Memory B cell (primary cell): Measurements from ENCODE around the gene IL1RAPL1.

Experiments used
- ATAC-seq: fragments of 150-1000 bp; cut with Tn5 transposase; 2 replicates; pipeline ENCODE4 v1.10.0; 2021; ENCODE audit warnings: low read depth, mild to moderate bottlenecking, moderate library complexity
- DNase-seq, 2 donors: peaks; one replicate each; pipeline ENCODE4 v3.0.0; 2022; ENCODE audit warnings: low spot score in 2 of 2
- H3K27ac Mint-ChIP-seq: one replicate; pipeline ENCODE4 v1.8.0; 2022; ENCODE audit warnings: mild to moderate bottlenecking, moderate library complexity, mixed read lengths
- H3K27me3 Mint-ChIP-seq: one replicate; pipeline ENCODE4 v1.8.0; 2022; ENCODE audit warnings: mixed read lengths
- H3K36me3 Mint-ChIP-seq: one replicate; pipeline ENCODE4 v1.8.0; 2022; ENCODE audit warnings: mild to moderate bottlenecking, mixed read lengths
- H3K4me1 Mint-ChIP-seq: one replicate; pipeline ENCODE4 v1.8.0; 2022; ENCODE audit warnings: mixed read lengths
- H3K4me3 Mint-ChIP-seq: one replicate; pipeline ENCODE4 v1.8.0; 2022; ENCODE audit warnings: mild to moderate bottlenecking, moderate library complexity, mixed read lengths
- H3K9me3 Mint-ChIP-seq: one replicate; pipeline ENCODE4 v1.8.0; 2022; ENCODE audit warnings: mixed read lengths

Gene IL1RAPL1

DNA sequence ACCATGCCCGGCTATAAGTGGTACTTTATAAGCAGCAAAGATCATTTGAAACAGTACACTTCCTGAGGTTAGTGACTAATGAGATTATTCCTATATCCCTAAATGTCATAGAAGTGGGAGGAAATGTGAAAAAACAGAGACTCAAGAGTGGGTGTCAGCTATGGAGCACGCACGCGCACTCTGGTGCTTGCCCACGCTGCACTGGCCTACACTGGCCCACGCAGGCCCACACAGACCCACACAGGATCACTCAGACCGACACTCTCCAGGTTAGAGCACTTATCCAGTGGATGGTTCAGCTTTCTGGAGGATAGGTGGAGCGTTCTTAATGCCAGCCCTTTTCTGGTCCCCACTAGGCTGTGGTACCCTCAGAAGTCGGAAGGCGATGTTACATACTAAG is 78.5 kb downstream of the IL1RAPL1 start:
- H3K9me3 Mint-ChIP-seq, result peaks cover 1% of the 10 kb centered on the region
- ATAC-seq, result no peak
- no peaks in the 10 kb centered on the region for H3K36me3 Mint-ChIP-seq
- DNase-seq, result no peak
- no peak overlapping the region for H3K27ac Mint-ChIP-seq
- no peaks in the 10 kb centered on the region for H3K27me3 Mint-ChIP-seq
- no peaks in the 10 kb centered on the region for H3K4me1 Mint-ChIP-seq
- no peak overlapping the region for H3K4me3 Mint-ChIP-seq

DNA sequence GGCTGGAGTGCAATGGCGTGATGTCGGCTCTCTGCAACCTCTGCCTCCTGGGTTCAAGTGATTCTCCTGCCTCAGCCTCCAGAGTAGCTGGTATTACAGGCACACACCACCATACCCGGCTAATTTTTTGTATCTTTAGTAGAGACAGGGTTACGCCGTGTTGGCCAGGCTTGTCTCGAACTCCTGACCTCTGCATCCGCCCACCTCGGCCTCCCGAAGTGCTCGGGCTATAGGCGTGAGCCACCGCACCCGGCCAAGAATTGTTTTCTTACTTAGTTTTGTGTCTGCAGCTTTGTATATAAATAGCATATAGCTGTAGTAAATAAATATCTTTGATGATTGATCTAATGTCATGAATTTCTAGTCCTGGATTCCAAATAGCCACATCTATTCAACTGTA is 81.1 kb downstream of the IL1RAPL1 start:
- no peak for DNase-seq
- ATAC-seq, result no peak
- no peaks in the 10 kb centered on the region for H3K4me1 Mint-ChIP-seq
- H3K36me3 Mint-ChIP-seq, result no peaks in the 10 kb centered on the region
- no peak overlapping the region for H3K27ac Mint-ChIP-seq
- no peak overlapping the region for H3K4me3 Mint-ChIP-seq
- H3K27me3 Mint-ChIP-seq, result no peaks in the 10 kb centered on the region
- peaks cover 1% of the 10 kb centered on the region for H3K9me3 Mint-ChIP-seq

DNA sequence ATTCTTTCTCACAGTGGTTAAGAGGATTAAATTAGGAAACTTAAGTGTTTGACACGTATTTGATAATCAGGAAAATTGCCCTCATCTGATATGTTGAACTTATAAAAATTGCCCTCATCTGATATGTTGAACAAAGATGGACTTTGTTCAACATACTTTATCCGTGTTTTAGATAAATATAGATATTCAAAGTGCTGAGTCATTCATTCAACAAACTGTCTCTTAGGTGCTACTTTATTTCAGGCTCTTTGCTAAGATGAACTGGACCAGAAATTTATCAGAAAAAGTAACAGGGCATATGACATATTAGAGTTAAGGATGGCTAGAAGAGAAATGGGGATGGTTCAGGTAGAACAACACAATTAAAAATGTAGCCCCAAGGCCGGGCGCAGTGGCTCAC is 81.7 kb downstream of the IL1RAPL1 start:
- no peaks in the 10 kb centered on the region for H3K4me1 Mint-ChIP-seq

DNA sequence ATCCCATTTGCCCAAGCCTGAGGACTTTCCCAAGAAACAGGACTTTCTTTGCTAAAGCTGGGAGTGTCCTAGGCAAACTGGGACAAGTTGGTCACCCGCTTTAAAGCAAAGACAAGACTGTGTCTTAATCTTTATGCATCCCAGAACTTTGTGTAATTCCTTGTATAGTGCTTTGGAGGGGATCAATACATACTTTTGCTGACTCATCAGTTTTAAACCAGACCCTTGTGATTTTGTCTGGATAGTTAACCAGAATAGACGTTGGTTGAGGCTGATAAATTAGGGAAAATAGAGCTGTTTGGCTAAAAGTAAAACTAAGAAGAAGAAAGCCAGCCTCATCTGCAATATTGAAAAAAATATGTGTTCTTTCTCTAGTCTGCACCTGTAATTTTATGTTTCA is 82.8 kb downstream of the IL1RAPL1 start:
- DNase-seq (no peak), ATAC-seq (no peak)
- Mint-ChIP-seq H3K27me3 (no peaks in the 10 kb centered on the region), H3K27ac (no peak overlapping the region), H3K4me3 (no peak overlapping the region), H3K9me3 (no peaks in the 10 kb centered on the region), H3K36me3 (no peaks in the 10 kb centered on the region), H3K4me1 (no peaks in the 10 kb centered on the region)

More for the DNA sequence above, 81.7 kb downstream of the IL1RAPL1 start:
- Mint-ChIP-seq H3K27ac (no peak overlapping the region), H3K36me3 (no peaks in the 10 kb centered on the region), H3K9me3 (peaks cover 1% of the 10 kb centered on the region), H3K27me3 (no peaks in the 10 kb centered on the region), H3K4me3 (no peak overlapping the region)
- no peak for ATAC-seq
- DNase-seq, result no peak

- ATAC-seq, result no peak
- H3K27ac Mint-ChIP-seq, result no peak overlapping the region
Measured at GRCh38 chrX:28675173-28675572, 87.9 kb downstream of the IL1RAPL1 start.

DNA sequence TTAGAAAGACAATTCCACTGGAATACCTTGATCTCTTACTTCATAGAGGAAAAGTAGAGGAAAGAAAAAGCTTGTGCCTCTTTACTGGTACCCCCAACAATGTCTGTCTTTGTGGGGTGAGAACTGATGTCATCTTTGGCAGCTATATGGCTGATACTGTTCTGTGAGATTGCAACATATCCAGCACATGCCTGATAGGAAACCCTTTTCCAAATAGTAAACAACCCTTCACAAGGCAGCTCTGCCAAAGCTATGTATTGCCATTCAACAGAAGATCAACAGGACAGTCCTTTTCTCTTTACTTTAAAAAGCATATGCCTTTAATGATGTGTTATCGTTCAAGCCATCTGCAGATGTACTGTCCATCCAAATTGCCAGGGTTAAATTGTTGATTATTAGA is 105.9 kb downstream of the IL1RAPL1 start:
- no peaks in the 10 kb centered on the region for H3K36me3 Mint-ChIP-seq
- no peak overlapping the region for H3K4me3 Mint-ChIP-seq
- no peaks in the 10 kb centered on the region for H3K4me1 Mint-ChIP-seq
- DNase-seq (no peak), ATAC-seq (no peak)
- no peak overlapping the region for H3K27ac Mint-ChIP-seq
- peaks cover 3% of the 10 kb centered on the region for H3K9me3 Mint-ChIP-seq
- H3K27me3 Mint-ChIP-seq, result no peaks in the 10 kb centered on the region

More at GRCh38 chrX:28675173-28675572, 87.9 kb downstream of the IL1RAPL1 start:
- Mint-ChIP-seq H3K4me1 (no peaks in the 10 kb centered on the region), H3K27me3 (no peaks in the 10 kb centered on the region), H3K36me3 (no peaks in the 10 kb centered on the region), H3K4me3 (no peak overlapping the region), H3K9me3 (peaks cover 2% of the 10 kb centered on the region)
- DNase-seq, result no peak

DNA sequence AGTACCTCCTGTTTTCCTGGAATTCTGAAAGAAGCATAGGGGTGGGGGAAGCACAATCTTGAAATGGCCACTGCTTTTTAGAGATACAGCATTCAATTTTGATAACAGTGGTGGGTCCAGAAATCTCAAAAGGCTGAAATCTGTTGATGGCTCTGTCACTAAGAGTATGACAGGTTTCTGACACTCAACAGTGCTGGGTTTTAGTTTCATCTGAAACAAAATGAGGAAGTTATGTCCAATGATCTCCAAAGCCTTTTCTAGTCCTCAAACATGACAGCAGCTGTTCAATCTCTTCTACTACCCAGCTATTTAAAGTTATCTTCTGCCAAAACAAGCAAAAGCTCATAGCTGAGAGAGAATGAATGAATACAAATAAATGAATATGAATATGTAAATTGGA is 110.5 kb downstream of the IL1RAPL1 start:
- Mint-ChIP-seq H3K27ac (no peak overlapping the region), H3K9me3 (no peaks in the 10 kb centered on the region), H3K27me3 (no peaks in the 10 kb centered on the region), H3K4me1 (no peaks in the 10 kb centered on the region), H3K36me3 (no peaks in the 10 kb centered on the region), H3K4me3 (no peak overlapping the region)
- ATAC-seq (no peak), DNase-seq (no peak)

- no peak for DNase-seq
- H3K9me3 Mint-ChIP-seq, result peaks cover 5% of the 10 kb centered on the region
- H3K27me3 Mint-ChIP-seq, result no peaks in the 10 kb centered on the region
- no peaks in the 10 kb centered on the region for H3K36me3 Mint-ChIP-seq
- H3K4me1 Mint-ChIP-seq, result no peaks in the 10 kb centered on the region
- no peak for ATAC-seq
- H3K4me3 Mint-ChIP-seq, result no peak overlapping the region
- H3K27ac Mint-ChIP-seq, result no peak overlapping the region
Measured at GRCh38 chrX:28701222-28701621, 114.0 kb downstream of the IL1RAPL1 start.

DNA sequence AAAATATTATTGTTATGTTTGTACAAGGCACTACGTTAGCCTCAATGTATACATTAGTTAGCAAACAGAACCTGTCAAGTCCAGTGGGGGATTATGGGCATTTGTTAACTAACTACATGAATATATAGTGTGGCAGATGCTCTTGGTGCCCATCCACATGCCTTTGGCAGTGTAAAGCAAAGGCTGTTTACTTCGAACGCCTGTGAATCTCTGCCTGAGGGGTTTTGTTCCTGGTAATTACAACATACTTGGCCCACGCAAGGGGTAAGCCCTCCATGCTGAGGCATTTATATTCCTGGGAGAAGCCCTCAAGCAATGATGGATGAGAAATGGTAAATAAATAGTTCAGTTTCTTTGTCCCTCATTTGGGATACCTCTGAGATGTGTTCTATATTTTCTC is 119.7 kb downstream of the IL1RAPL1 start:
- Mint-ChIP-seq H3K4me1 (no peaks in the 10 kb centered on the region), H3K27me3 (no peaks in the 10 kb centered on the region), H3K36me3 (no peaks in the 10 kb centered on the region), H3K4me3 (no peak overlapping the region), H3K9me3 (peaks cover 5% of the 10 kb centered on the region), H3K27ac (no peak overlapping the region)
- DNase-seq, result no peak
- no peak for ATAC-seq

- Mint-ChIP-seq H3K4me1 (no peaks in the 10 kb centered on the region), H3K27me3 (no peaks in the 10 kb centered on the region), H3K36me3 (no peaks in the 10 kb centered on the region), H3K27ac (no peak overlapping the region), H3K9me3 (peaks cover 1% of the 10 kb centered on the region), H3K4me3 (no peak overlapping the region)
- ATAC-seq (no peak), DNase-seq (no peak)
Measured at GRCh38 chrX:28709421-28709820, 122.2 kb downstream of the IL1RAPL1 start.

DNA sequence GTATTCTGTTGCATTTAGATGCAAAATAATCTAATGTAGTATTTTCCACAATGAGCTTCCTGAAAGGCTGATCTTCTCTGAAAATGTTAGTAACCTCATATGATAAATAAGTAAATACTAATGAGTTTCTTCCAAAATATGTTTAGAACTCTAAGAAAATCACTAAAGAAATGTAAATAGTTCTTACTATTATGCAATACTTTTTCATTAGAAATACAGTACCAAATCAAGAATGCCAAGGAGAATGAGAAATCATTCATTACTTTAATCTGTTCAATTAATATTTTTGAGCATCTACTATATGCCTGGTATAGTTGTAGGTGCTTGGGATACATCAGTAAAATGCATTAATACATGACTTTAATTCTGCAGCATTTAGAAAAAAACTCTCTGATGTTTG is 130.6 kb downstream of the IL1RAPL1 start:
- ATAC-seq, result no peak
- H3K9me3 Mint-ChIP-seq, result no peaks in the 10 kb centered on the region
- DNase-seq, result no peak
- H3K4me3 Mint-ChIP-seq, result no peak overlapping the region
- no peaks in the 10 kb centered on the region for H3K4me1 Mint-ChIP-seq
- H3K36me3 Mint-ChIP-seq, result no peaks in the 10 kb centered on the region
- H3K27me3 Mint-ChIP-seq, result no peaks in the 10 kb centered on the region
- H3K27ac Mint-ChIP-seq, result no peak overlapping the region

GRCh38 chrX:28718450-28718849 is 131.2 kb downstream of the IL1RAPL1 start:
- no peaks in the 10 kb centered on the region for H3K36me3 Mint-ChIP-seq
- no peaks in the 10 kb centered on the region for H3K4me1 Mint-ChIP-seq
- DNase-seq (no peak), ATAC-seq (no peak)
- H3K9me3 Mint-ChIP-seq, result no peaks in the 10 kb centered on the region
- no peaks in the 10 kb centered on the region for H3K27me3 Mint-ChIP-seq
- no peak overlapping the region for H3K4me3 Mint-ChIP-seq
- no peak overlapping the region for H3K27ac Mint-ChIP-seq

DNA sequence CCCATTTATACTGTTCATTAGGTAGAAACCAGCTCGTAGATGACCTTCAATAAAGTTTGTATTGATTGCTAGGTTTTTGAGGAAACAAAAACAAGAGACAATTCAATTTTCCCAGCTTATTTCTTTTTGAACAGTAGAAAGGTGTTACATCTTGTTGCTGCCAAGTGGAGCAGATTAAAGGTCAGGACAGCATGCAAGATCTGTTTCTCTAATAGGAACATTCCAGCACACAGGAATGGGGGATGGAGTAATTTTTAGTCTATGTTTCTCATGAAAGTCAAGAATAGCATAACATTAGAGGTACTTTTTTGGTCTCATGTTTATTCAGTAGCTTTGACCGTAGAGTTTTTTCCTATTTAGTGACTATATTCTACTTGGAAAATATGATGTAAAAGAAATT is 132.4 kb downstream of the IL1RAPL1 start:
- no peak overlapping the region for H3K4me3 Mint-ChIP-seq
- ATAC-seq, result no peak
- no peak for DNase-seq
- H3K27me3 Mint-ChIP-seq, result no peaks in the 10 kb centered on the region
- no peaks in the 10 kb centered on the region for H3K4me1 Mint-ChIP-seq
- no peaks in the 10 kb centered on the region for H3K9me3 Mint-ChIP-seq
- no peak overlapping the region for H3K27ac Mint-ChIP-seq
- H3K36me3 Mint-ChIP-seq, result no peaks in the 10 kb centered on the region

DNA sequence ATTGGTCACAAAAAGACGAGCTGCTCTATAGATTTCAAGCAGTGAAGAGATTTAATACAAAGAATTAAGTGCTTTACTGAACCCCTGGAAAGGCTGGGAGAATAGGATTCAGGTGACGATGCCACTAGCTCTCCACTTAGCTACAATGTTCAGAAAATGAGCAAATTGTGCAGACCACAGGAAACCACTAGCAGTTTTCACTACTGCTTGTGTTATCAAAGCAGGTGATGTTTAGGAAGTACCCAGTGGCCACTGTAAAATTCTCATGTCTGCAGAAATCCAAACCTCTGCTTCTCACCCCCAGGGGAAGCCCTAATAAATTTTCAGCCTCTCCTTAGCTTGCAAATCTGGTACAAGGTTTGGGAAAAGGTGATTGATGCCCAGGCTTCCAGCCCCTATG is 165.1 kb downstream of the IL1RAPL1 start:
- no peaks in the 10 kb centered on the region for H3K36me3 Mint-ChIP-seq
- ATAC-seq, result no peak
- peaks cover 8% of the 10 kb centered on the region for H3K9me3 Mint-ChIP-seq
- H3K4me1 Mint-ChIP-seq, result no peaks in the 10 kb centered on the region
- DNase-seq, result no peak
- no peak overlapping the region for H3K27ac Mint-ChIP-seq
- no peaks in the 10 kb centered on the region for H3K27me3 Mint-ChIP-seq
- no peak overlapping the region for H3K4me3 Mint-ChIP-seq

- no peak for ATAC-seq
- Mint-ChIP-seq H3K27ac (no peak overlapping the region), H3K36me3 (no peaks in the 10 kb centered on the region), H3K9me3 (peaks cover 7% of the 10 kb centered on the region), H3K4me1 (no peaks in the 10 kb centered on the region), H3K4me3 (no peak overlapping the region), H3K27me3 (no peaks in the 10 kb centered on the region)
- DNase-seq, result no peak
Measured at GRCh38 chrX:28756175-28756574, 168.9 kb downstream of the IL1RAPL1 start.

GRCh38 chrX:28756647-28757046 is 169.4 kb downstream of the IL1RAPL1 start:
- Mint-ChIP-seq H3K4me3 (no peak overlapping the region), H3K36me3 (no peaks in the 10 kb centered on the region), H3K4me1 (no peaks in the 10 kb centered on the region), H3K9me3 (peaks cover 7% of the 10 kb centered on the region), H3K27me3 (no peaks in the 10 kb centered on the region), H3K27ac (no peak overlapping the region)
- DNase-seq (no peak), ATAC-seq (no peak)
